Parathyroid adenoma (tissue), 2 donors: Measurements from ENCODE around the gene ERN1.

Experiments
- H2AFZ ChIP-seq: fragments of 300-600 bp; sonication (generic); one replicate; pipeline ENCODE4 v1.7.0; 2017; ENCODE audit warnings: antibody characterized with exemption, mild to moderate bottlenecking
- H3K27ac ChIP-seq: fragments of 300-600 bp; sonication (generic); one replicate; pipeline ENCODE4 v1.7.0; 2017
- H3K27me3 ChIP-seq: fragments of 300-600 bp; sonication (generic); one replicate; pipeline ENCODE4 v1.7.0; 2017; ENCODE audit warnings: low read length; ENCODE audit not compliant: control insufficient read depth, insufficient read depth
- H3K36me3 ChIP-seq: fragments of 300-600 bp; sonication (generic); one replicate; pipeline ENCODE4 v1.7.0; 2017; ENCODE audit warnings: low read length; ENCODE audit not compliant: control insufficient read depth, insufficient read depth
- H3K4me1 ChIP-seq: fragments of 300-600 bp; sonication (generic); one replicate; pipeline ENCODE4 v1.7.0; 2017; ENCODE audit warnings: control low read depth
- H3K4me2 ChIP-seq: fragments of 300-600 bp; sonication (generic); one replicate; pipeline ENCODE4 v1.7.0; 2017; ENCODE audit warnings: low read length
- H3K4me3 ChIP-seq: fragments of 300-600 bp; sonication (generic); one replicate; pipeline ENCODE4 v1.7.0; 2017; ENCODE audit warnings: low read depth, low read length
- H3K79me2 ChIP-seq: fragments of 300-600 bp; sonication (generic); one replicate; pipeline ENCODE4 v1.7.0; 2017; ENCODE audit warnings: control low read depth
- H3K9ac ChIP-seq: fragments of 300-600 bp; sonication (generic); one replicate; pipeline ENCODE4 v1.7.0; 2017; ENCODE audit warnings: mild to moderate bottlenecking
- H3K9me3 ChIP-seq: fragments of 300-600 bp; sonication (generic); one replicate; pipeline ENCODE4 v1.7.0; 2017; ENCODE audit warnings: low read length; ENCODE audit not compliant: control insufficient read depth
- TF ChIP-seq, protein P1 (sequence below): fragments of 300-600 bp; sonication (generic); IDR thresholded peaks from one replicate; pipeline ENCODE4 v1.7.0; 2017; ENCODE audit warnings: antibody characterized with exemption, mild to moderate bottlenecking
- donor health status: primary hyperparathyroidism.

Gene ERN1

DNA sequence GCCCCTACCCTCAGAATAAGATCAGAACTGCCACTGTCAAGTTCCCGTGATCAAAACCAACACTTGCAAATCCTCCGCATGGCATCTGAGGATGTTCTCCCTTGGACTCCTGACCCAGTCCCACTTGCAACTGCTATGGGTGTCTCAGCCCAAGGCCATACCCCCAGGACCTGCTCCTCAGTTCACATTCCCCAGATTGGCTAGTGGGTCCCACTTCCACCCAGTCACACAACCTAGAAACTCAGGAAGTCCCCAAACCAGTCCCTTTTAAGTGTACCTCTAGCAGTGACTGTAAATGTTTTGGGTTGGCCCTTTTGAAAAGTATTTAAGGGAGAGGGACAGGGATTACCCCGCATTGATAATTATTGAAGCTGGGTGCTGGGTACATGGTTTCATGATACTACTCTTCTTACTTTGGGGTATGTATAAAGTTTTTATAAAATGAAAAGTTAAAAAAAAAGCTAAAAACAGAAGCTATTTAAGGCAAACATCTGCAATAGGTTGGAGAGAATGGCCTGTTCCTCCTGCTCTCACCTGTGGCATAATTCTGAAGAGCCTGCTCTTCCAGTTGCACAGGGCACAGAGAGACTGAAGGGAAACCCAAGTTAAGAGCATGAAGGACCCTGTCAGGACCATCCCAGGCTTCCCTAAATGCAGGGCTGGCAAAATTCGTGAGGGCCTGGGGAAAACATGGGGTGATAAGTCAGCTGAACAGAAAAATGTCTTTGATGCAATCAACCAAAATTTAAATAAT, 42.5 kb downstream of the ERN1 start:
- TF ChIP-seq, protein P1, sequence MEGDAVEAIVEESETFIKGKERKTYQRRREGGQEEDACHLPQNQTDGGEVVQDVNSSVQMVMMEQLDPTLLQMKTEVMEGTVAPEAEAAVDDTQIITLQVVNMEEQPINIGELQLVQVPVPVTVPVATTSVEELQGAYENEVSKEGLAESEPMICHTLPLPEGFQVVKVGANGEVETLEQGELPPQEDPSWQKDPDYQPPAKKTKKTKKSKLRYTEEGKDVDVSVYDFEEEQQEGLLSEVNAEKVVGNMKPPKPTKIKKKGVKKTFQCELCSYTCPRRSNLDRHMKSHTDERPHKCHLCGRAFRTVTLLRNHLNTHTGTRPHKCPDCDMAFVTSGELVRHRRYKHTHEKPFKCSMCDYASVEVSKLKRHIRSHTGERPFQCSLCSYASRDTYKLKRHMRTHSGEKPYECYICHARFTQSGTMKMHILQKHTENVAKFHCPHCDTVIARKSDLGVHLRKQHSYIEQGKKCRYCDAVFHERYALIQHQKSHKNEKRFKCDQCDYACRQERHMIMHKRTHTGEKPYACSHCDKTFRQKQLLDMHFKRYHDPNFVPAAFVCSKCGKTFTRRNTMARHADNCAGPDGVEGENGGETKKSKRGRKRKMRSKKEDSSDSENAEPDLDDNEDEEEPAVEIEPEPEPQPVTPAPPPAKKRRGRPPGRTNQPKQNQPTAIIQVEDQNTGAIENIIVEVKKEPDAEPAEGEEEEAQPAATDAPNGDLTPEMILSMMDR: no peak
- no peak overlapping the region for H2AFZ ChIP-seq
- no peaks in the 10 kb centered on the region for H3K36me3 ChIP-seq
- peaks cover 21% of the 10 kb centered on the region for H3K79me2 ChIP-seq
- H3K27ac ChIP-seq: no peak overlapping the region
- no peaks in the 10 kb centered on the region for H3K27me3 ChIP-seq
- no peak overlapping the region for H3K4me3 ChIP-seq
- H3K9ac ChIP-seq: no peak overlapping the region
- H3K9me3 ChIP-seq: no peaks in the 10 kb centered on the region
- H3K4me2 ChIP-seq: no peak overlapping the region
- peaks cover 29% of the 10 kb centered on the region for H3K4me1 ChIP-seq

DNA sequence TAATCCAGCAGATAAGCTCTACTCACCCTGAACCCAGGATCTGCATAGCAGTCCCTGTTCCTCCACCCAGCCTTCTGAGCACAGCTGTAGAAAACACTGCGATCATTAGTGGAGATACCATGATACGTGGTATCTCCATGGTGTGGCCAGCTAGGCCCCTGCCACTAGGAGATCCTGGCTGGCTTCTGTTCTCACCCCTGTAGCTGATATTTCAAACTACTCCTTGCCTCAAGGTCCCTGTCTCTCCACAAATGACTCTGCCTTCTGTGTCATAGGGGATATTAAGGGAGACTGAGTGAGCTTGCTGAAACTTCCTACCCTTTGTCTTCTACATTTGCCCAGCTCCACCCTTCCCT, 44.3 kb downstream of the ERN1 start:
- no peak overlapping the region for H3K4me2 ChIP-seq
- H3K9me3 ChIP-seq: no peaks in the 10 kb centered on the region
- H3K79me2 ChIP-seq: peaks cover 17% of the 10 kb centered on the region
- H3K27ac ChIP-seq: no peak overlapping the region
- no peaks in the 10 kb centered on the region for H3K36me3 ChIP-seq
- H2AFZ ChIP-seq: peak overlapping the region; percentile 28
- H3K27me3 ChIP-seq: no peaks in the 10 kb centered on the region
- TF ChIP-seq, protein P1: no peak
- peaks cover 26% of the 10 kb centered on the region for H3K4me1 ChIP-seq
- no peak overlapping the region for H3K9ac ChIP-seq
- H3K4me3 ChIP-seq: no peak overlapping the region

DNA sequence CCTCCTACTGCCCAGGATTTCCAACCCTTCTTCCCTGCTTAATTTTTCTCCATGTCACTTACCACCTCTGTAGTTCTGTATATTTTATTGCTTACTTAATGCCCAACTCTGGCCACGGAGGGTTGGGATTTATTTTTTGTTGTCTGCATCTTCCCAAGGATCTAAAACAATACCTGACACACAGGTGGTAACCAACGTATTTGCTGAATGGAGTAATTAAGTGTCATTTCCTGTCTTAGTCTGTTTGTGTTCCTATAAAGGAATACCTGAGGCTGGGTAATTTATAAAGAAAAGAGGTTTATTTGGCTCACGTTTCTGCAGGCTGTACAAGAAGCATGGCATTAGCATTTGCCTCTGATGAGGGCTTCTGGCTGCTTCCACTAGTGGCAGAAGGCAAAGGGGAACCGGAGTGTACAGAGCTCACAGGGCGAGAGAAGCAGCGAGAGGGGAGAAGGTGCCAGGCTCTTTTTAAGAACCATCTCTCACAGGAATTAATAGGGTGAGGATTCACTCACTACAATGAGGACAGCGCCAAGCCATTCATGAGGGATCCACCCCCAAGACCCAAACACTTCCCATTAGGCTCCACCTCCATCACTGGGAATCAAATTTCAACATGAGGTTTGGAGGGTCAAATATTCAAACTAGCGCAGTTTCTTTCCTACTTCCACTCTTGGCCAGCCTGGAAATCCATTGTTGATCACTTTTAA, 44.8 kb downstream of the ERN1 start:
- Histone ChIP-seq H3K27me3 (no peaks in the 10 kb centered on the region), H3K9ac (no peak overlapping the region), H3K36me3 (no peaks in the 10 kb centered on the region), H2AFZ (peak overlapping the region; percentile 28), H3K4me1 (peaks cover 26% of the 10 kb centered on the region), H3K27ac (no peak overlapping the region), H3K4me2 (no peak overlapping the region), H3K9me3 (no peaks in the 10 kb centered on the region), H3K79me2 (peaks cover 20% of the 10 kb centered on the region), H3K4me3 (no peak overlapping the region)
- TF ChIP-seq, protein P1: no peak

DNA sequence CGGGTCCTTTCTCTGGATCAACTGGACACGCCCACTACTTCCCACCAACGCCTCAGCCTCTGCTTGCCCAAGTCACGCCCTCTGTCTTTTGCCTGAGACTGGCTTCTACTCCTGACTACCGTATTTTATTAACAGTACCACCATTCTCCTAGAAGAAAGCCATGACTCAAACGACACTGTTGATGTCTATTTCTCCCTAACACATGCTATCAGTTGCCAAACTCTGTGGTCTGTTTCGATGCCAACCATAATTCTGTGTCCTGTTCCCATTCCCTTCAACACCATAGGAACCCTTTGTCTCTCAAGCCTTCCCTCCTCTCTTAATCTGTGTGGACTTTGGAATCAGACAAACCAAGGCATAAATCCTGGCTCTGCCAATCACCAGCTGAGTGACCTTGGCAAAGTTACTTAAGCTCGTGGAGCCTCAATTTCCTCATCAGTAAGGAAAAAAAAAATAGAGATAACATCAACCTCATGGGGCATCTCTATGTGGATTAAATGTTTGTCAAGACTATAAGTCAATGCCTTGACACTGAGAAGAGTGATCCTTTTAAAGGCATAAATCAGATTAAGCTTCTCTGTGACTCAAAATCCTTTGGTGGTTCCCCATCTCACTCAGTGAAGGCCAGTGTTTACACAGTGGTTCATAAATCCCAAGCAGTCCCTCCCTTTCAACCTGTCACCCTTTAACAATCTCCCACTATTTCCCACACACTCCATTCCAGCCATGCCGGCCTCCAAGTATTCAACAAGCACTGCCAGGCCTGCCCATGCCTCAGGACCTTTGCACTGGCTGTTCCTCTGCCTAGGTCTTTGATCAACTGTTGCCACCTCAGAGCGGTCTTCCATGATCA, 45.6 kb downstream of the ERN1 start:
- Histone ChIP-seq H3K9ac (no peak overlapping the region), H3K27ac (no peak overlapping the region), H3K4me2 (no peak overlapping the region), H3K27me3 (no peaks in the 10 kb centered on the region), H3K36me3 (no peaks in the 10 kb centered on the region), H3K79me2 (peaks cover 20% of the 10 kb centered on the region), H3K4me1 (peaks cover 26% of the 10 kb centered on the region), H3K9me3 (no peaks in the 10 kb centered on the region), H3K4me3 (no peak overlapping the region), H2AFZ (no peak overlapping the region)
- TF ChIP-seq, protein P1: no peak
